Stimulated activated CD8-positive, alpha-beta memory T cell treated with anti-CD3 and anti-CD28 coated beads, Interleukin-4, amount 100 ng/mL, for 48 hours (primary cell): ENCODE data around the gene ZNF358.
"Not testable (repeated sequence)": the region's sequence is repeated elsewhere in the genome, so short reads cannot be mapped to it uniquely, and the experiment has no call there.

Experiments
- DNase-seq: peaks from one replicate; pipeline ENCODE4 v3.0.0-alpha.2; 2020

Gene ZNF358

DNA sequence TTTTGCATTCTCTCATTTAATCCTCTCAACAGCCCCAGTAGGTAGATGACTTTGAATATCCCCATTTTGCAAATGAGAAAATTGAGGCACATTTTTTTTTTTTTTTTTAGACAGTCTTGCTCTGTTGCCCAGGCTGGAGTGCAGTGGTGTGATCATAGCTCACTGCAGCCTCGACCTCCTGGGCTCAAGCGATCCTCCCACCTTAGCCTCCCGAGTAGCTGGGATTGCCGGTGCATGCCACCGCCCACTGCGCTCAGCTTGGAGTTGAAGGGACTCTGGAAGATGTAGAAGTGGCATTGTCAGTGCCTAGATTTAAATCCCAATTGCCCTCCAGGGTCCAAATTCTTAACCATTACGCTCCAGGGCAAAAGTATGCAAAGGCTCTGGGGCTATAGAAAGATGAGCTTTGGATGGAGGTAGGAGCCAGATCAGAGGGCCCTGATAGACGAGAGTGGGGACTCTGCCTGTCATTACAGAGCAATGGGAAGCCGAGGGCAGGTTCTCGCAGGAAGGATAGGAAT is 5.7 kb downstream of the ZNF358 start:
- no peak for DNase-seq

DNA sequence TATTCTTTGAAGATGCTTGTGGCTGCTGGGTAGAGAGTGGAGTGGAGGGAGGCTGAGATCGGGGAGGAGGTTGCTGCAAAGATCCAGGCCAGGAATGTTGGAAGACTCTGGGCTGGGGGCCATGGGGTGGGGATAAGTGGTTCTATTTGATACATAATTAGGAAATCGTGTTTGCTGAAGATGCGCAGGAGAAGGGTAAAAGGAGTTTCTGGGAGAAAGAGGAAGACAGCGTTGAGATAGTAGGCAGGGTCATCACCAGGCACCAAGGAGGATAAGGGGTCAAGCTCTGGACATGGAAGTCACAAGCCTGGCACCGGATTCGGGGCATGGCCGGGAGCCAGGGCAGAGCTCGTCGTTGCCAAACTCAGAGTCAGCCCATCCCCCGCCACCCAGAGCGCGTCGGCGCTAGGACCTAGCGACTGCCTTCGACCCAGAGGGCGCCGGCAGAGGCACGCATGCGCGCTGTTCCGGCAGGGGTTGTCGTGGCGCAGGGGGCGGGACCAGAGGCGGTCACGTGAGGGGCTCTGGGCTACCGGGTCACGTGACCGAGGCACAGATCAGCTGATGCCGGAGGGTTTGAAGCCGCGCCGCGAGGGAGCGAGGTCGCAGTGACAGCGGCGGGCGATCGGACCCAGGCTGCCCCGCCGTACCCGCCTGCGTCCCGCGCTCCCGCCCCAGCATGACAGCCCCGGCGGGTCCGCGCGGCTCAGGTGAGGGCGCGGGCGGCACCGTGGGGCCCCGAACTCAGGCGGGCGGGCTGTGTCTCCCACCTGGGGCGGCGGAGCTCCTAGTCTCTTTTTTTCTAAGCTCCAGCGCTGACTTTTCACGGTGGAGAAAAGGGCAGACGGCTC is 6.4 kb downstream of the ZNF358 start, which contains the start of gene MCOLN1:
Gene MCOLN1, plus strand, starts transcription at position 553 of the 851 bp plus-strand sequence. Its CDS starts 127 bp downstream, at position 680.
- peak; percentile 100 for DNase-seq

GRCh38 chr19:7522923-7523667 is 7.2 kb downstream of the ZNF358 start:
- no peak for DNase-seq

DNA sequence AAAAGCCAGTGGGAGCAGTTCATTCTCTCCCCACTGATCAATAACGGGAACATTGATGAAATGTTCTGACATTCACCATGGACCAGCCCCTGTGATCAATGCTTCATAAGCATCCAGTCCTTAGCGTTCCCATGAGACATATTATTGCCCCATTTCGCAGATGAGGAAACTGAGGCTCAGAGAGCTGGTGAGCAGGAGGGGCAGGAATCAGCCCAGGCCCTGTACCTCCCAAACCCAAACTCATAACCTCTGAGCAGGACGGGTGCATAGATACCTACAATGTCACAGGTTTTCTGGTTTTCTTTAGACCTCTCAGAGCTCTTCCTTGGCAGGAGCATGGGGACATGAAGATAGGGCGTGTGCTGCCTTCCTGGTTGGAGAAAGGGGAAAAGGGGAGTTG is 8.6 kb downstream of the ZNF358 start:
- DNase-seq = no peak

GRCh38 chr19:7524992-7525739 is 9.3 kb downstream of the ZNF358 start:
- no peak for DNase-seq

DNA sequence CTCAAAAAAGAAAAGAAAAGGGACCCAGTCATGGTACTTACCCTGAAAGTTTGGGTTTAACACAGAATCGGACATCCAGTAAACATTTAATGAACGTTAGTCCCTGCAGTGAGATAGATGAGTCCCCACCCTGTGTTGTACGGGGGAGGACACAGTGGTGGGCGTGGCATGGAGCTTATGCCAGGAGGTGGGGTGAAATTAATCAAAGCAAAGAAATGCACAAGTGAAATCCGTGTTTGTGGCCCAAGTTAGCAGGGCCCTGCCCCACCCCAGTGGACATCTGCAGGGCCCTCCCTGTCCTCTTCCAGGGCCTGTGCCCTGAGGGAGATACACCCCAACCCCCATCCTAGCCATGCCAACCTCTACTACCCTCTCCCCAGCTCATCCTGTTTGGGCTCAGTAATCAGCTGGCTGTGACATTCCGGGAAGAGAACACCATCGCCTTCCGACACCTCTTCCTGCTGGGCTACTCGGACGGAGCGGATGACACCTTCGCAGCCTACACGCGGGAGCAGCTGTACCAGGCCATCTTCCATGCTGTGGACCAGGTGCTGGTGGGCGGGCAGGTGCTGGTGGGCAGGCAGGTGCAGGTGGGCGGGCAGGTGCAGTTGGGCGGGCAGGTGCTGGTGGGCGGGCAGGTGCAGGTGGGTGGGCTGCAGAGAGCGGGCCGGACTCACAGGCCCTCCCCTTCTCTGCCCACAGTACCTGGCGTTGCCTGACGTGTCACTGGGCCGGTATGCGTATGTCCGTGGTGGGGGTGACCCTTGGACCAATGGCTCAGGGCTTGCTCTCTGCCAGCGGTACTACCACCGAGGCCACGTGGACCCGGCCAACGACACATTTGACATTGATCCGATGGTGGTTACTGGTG is 10.4 kb downstream of the ZNF358 start:
- no peak for DNase-seq

GRCh38 chr19:7527516-7528191 is 11.8 kb downstream of the ZNF358 start:
- no peak for DNase-seq

DNA sequence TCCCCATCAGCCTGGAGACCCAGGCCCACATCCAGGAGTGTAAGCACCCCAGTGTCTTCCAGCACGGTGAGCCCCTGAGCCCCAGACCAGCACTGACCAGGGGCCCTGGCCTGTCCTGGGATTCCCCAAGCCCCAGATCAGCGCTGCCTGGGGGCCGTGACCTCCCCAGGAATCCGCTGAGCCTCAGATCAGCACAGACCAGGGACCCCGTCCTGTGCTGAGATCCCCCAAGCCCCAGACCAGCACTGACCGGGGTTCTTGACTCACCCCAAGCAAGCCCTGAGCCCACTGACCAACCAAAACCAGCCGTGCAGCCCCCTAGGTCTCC is 12.3 kb downstream of the ZNF358 start:
- no peak for DNase-seq

- DNase-seq = no peak
Measured at GRCh38 chr19:7528522-7529245, 12.8 kb downstream of the ZNF358 start.

DNA sequence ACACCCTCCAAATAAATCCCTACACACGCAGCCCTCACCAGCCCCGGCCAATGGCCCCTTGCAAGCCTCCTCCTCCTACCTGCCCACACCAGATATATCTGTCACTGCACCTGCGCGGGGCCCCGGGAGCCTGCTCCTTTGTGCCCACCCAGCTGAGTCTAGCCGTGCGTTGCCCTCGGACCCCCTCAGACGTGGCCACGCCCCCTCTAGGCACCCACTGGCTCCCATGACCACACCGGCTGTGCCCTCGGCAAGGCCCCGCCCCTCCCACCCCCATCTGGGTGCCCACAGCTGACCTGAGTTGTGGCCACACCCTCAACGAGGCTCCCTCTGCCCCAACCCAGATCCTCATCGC is 13.3 kb downstream of the ZNF358 start:
- DNase-seq = no peak

DNA sequence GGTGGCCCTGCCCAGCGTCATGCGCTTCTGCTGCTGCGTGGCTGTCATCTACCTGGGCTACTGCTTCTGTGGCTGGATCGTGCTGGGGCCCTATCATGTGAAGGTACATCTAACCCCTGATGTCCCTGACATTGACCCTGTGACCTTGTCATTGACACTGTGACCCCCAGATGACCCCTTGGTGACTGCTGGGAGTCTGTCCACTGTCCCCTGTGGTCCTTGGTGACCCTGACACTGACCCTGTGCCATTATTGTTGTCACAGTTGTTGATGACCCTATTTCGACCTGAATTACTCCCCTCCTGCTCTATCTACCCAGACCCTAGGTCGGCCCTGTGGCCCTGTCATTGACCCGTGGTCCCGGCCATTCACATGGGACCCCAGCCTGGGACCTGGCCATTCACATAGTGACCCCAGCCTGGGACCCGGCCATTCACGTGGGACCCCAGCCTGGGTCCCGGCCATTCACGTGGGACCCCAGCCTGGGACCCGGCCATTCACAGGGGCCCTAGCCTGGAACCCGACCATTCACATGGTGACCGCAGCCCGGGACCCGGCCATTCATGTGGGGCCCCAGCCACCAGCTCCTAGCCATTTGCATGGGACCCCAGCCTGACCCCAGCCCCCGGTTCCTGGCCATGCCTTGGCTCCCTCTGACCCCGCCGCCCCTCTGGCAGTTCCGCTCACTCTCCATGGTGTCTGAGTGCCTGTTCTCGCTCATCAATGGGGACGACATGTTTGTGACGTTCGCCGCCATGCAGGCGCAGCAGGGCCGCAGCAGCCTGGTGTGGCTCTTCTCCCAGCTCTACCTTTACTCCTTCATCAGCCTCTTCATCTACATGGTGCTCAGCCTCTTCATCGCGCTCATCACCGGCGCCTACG is 13.9 kb downstream of the ZNF358 start:
- DNase-seq = no peak

DNA sequence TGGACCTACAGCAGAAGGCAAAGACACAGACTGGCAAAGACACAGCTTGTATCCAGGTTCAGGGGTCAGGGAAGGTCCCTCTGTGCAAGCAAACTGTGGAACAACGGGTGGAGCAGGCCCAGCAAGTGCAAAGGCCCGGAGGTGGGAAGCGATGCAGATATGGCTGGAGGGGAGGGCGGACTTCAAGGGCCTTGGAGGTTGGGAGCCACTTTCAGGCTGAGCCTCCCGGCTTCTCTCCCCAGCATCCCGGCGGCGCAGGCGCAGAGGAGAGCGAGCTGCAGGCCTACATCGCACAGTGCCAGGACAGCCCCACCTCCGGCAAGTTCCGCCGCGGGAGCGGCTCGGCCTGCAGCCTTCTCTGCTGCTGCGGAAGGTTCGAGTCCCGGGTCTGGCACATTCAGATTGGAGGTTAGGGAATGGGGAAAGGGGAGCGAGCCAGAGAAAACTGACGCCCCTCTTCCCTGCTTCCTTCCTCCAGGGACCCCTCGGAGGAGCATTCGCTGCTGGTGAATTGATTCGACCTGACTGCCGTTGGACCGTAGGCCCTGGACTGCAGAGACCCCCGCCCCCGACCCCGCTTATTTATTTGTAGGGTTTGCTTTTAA is 17.5 kb downstream of the ZNF358 start:
- DNase-seq = no peak

DNA sequence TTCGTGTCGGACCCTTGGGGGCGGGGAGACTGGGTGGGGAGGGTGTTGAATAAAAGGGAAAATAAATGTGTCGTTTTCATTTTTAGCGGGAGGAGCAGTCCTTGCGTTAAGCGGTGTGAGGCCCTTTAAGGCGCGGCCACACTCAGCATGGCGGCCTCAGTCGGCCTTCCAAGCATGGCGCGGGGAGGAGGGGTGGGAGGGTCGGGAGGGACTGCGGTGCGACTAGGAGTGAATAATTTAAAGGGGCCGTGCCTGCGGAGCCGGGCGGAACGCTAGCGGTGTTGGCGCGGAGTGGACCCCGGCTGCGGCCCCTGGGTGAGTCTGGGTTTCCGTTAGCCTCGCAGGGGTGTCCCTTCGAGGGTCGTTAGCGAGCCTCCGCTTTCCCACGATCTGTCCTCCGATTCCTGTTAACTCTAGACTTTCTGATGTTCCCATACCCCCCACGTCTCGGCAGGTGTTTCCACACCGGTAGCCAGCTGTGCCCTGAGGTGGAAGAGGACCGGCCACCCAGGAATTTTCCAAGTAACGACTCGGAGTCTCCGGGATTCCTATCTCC is 18.1 kb downstream of the ZNF358 start:
- DNase-seq = peak; percentile 87

GRCh38 chr19:7534531-7535046 is 18.7 kb downstream of the ZNF358 start:
- peak; percentile 67 for DNase-seq

GRCh38 chr19:7535047-7535997 is 19.4 kb downstream of the ZNF358 start, which contains the start of gene PNPLA6:
TSS of gene PNPLA6 (plus strand) at chr19:7535717. CDS start at chr19:7535789, 72 bp downstream.
- peak; percentile 96 for DNase-seq

GRCh38 chr19:7535998-7536695 is 20.2 kb downstream of the ZNF358 start:
- DNase-seq = no peak

- not testable (repeated sequence) for DNase-seq
Measured at GRCh38 chr19:7538990-7539389, 23.1 kb downstream of the ZNF358 start.
